GM19468 (cell line): ENCODE results near the gene MYCL.

Experiments used
- ATAC-seq: cut with Tn5 transposase; IDR thresholded peaks from one replicate; pipeline ENCODE4 v1.9.1; 2021; ENCODE audit warnings: mild to moderate bottlenecking, moderate library complexity, moderate number of reproducible peaks; ENCODE audit not compliant: unreplicated experiment; ENCODE audit errors: extremely low read depth

The MYCL gene

GRCh38 chr1:39901714-39902459 is at the start of gene MYCL:
MYCL (minus strand) TSS chr1:39901917; CDS start chr1:39901434, 483 bp downstream.
- ATAC-seq, result peak; percentile 58

- no peak for ATAC-seq
Observed at GRCh38 chr1:39949891-39950290, 48.2 kb upstream of the MYCL start.

- ATAC-seq, result no peak
Observed at GRCh38 chr1:39947260-39947659, 45.5 kb upstream of the MYCL start.

GRCh38 chr1:39946216-39946615 is 44.5 kb upstream of the MYCL start:
- ATAC-seq, result no peak

GRCh38 chr1:39944410-39945112 is 42.8 kb upstream of the MYCL start:
- ATAC-seq, result no peak

GRCh38 chr1:39943471-39944290 is 42.0 kb upstream of the MYCL start:
- no peak for ATAC-seq

- no peak for ATAC-seq
Observed at GRCh38 chr1:39940980-39941871, 39.5 kb upstream of the MYCL start.

- no peak for ATAC-seq
Observed at GRCh38 chr1:39940253-39940652, 38.5 kb upstream of the MYCL start.

GRCh38 chr1:39938856-39939255 is 37.1 kb upstream of the MYCL start:
- no peak for ATAC-seq

- no peak for ATAC-seq
Observed at GRCh38 chr1:39936724-39937491, 35.2 kb upstream of the MYCL start.

GRCh38 chr1:39933956-39934941 is 32.5 kb upstream of the MYCL start:
- no peak for ATAC-seq

GRCh38 chr1:39928809-39929587 is 27.3 kb upstream of the MYCL start:
- ATAC-seq, result no peak

GRCh38 chr1:39927538-39927937 is 25.8 kb upstream of the MYCL start:
- ATAC-seq, result no peak

GRCh38 chr1:39926820-39927219 is 25.1 kb upstream of the MYCL start:
- ATAC-seq, result no peak

- no peak for ATAC-seq
Observed at GRCh38 chr1:39926343-39926793, 24.7 kb upstream of the MYCL start.

GRCh38 chr1:39925721-39926342 is 24.1 kb upstream of the MYCL start:
- no peak for ATAC-seq

GRCh38 chr1:39922251-39922688 is 20.6 kb upstream of the MYCL start:
- ATAC-seq, result no peak
